DOHH2 (cell line): Measurements from ENCODE around the gene MLH3.

Experiments used
- H3F3A ChIP-seq: fragments of 200-600 bp; sonication (generic), shearing (Covaris generic); 2 replicates; pipeline ENCODE4 v1.6.0; 2016; ENCODE audit warnings: antibody characterized with exemption, mild to moderate bottlenecking; ENCODE audit not compliant: control insufficient read depth, insufficient read depth
- H3K27ac ChIP-seq: fragments of 200-600 bp; sonication (generic); 2 replicates; pipeline ENCODE4 v1.5.1; 2014; ENCODE audit warnings: low read depth, mild to moderate bottlenecking, low read length, moderate library complexity
- H3K27me3 ChIP-seq: fragments of 200-600 bp; sonication (generic); 2 replicates; pipeline ENCODE4 v1.6.1; 2014; ENCODE audit warnings: mild to moderate bottlenecking, low read length, mixed read lengths; ENCODE audit not compliant: control insufficient read depth
- H3K36me3 ChIP-seq: fragments of 200-600 bp; sonication (generic); 2 replicates; pipeline ENCODE4 v1.6.1; 2014; ENCODE audit warnings: mild to moderate bottlenecking, low read length, moderate library complexity, mixed read lengths; ENCODE audit not compliant: control insufficient read depth
- H3K4me1 ChIP-seq: fragments of 200-600 bp; sonication (generic); 2 replicates; pipeline ENCODE4 v1.6.1; 2014; ENCODE audit warnings: mild to moderate bottlenecking, low read length, mixed read lengths; ENCODE audit not compliant: control insufficient read depth
- H3K4me2 ChIP-seq: fragments of 200-600 bp; sonication (generic); 2 replicates; pipeline ENCODE4 v1.6.0; 2014; ENCODE audit warnings: mild to moderate bottlenecking, low read length, moderate library complexity
- H3K4me3 ChIP-seq: fragments of 200-600 bp; sonication (generic); 2 replicates; pipeline ENCODE4 v1.5.1; 2014; ENCODE audit warnings: mild to moderate bottlenecking, low read length, mixed read lengths
- H3K79me2 ChIP-seq: fragments of 200-600 bp; sonication (generic); 2 replicates; pipeline ENCODE4 v1.6.1; 2014; ENCODE audit warnings: mild to moderate bottlenecking, low read length, mixed read lengths; ENCODE audit not compliant: control insufficient read depth
- H3K9me2 ChIP-seq: fragments of 200-600 bp; sonication (generic); replicated peaks from 2 replicates; pipeline ENCODE4 v1.6.1; 2014; ENCODE audit warnings: mild to moderate bottlenecking, low read length, mixed read lengths; ENCODE audit not compliant: control insufficient read depth
- H3K9me3 ChIP-seq: fragments of 200-600 bp; sonication (generic); 2 replicates; pipeline ENCODE4 v1.6.1; 2014; ENCODE audit warnings: antibody characterized with exemption, low read length, mixed read lengths; ENCODE audit not compliant: control insufficient read depth, insufficient read depth
- H4K20me1 ChIP-seq: fragments of 200-600 bp; sonication (generic); 2 replicates; pipeline ENCODE4 v1.6.0; 2014; ENCODE audit warnings: low read depth, mild to moderate bottlenecking, antibody characterized with exemption, low read length, moderate library complexity; ENCODE audit not compliant: control insufficient read depth, insufficient read depth
- EZH2phosphoT487 ChIP-seq: fragments of 200-600 bp; sonication (generic); IDR thresholded peaks from 2 replicates; pipeline ENCODE4 v1.6.1; 2017; ENCODE audit warnings: borderline replicate concordance, mild to moderate bottlenecking, antibody characterized with exemption, low read length, moderate library complexity, mixed read lengths
- TF ChIP-seq, protein P1 (sequence below): fragments of 200-600 bp; sonication (generic); IDR thresholded peaks from one replicate; pipeline ENCODE4 v1.5.1; 2014; ENCODE audit warnings: antibody characterized with exemption, mild to moderate bottlenecking, low read depth, low read length; ENCODE audit not compliant: poor library complexity, severe bottlenecking

Gene MLH3

DNA sequence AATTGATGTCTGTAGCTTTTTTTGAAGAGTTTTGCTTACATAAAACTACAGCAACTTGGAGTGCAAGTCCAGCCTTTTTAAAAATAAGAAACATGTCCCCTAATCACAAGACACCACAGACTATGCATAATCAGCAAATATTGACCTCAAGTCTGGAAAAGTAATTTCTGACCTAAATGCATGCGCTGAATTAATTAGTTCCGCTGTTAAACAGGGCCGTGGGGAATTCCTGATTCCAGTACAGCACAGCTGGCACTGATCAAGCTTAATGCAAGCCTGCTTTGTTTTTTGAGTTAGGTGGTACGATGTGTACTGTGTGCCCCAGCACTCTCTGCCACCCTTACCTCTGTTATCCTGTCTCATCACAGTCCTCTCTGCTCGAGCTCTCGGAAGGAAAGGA, 9.2 kb downstream of the MLH3 start:
- H3F3A ChIP-seq, result peaks cover 4% of the 10 kb centered on the region; the same call in 1 of the 2 replicates
- H4K20me1 ChIP-seq, result no peaks in the 10 kb centered on the region
- no peak overlapping the region for H3K4me3 ChIP-seq
- H3K36me3 ChIP-seq, result peaks cover 40% of the 10 kb centered on the region
- H3K4me2 ChIP-seq, result no peak overlapping the region
- H3K9me3 ChIP-seq, result no peaks in the 10 kb centered on the region
- TF ChIP-seq, protein P1, sequence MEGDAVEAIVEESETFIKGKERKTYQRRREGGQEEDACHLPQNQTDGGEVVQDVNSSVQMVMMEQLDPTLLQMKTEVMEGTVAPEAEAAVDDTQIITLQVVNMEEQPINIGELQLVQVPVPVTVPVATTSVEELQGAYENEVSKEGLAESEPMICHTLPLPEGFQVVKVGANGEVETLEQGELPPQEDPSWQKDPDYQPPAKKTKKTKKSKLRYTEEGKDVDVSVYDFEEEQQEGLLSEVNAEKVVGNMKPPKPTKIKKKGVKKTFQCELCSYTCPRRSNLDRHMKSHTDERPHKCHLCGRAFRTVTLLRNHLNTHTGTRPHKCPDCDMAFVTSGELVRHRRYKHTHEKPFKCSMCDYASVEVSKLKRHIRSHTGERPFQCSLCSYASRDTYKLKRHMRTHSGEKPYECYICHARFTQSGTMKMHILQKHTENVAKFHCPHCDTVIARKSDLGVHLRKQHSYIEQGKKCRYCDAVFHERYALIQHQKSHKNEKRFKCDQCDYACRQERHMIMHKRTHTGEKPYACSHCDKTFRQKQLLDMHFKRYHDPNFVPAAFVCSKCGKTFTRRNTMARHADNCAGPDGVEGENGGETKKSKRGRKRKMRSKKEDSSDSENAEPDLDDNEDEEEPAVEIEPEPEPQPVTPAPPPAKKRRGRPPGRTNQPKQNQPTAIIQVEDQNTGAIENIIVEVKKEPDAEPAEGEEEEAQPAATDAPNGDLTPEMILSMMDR, result no peak
- TF ChIP-seq EZH2phosphoT487, result no peak
- H3K27ac ChIP-seq, result no peak overlapping the region
- H3K9me2 ChIP-seq, result no peaks in the 10 kb centered on the region
- no peaks in the 10 kb centered on the region for H3K4me1 ChIP-seq
- H3K27me3 ChIP-seq, result no peaks in the 10 kb centered on the region
- H3K79me2 ChIP-seq, result peaks cover 30% of the 10 kb centered on the region

DNA sequence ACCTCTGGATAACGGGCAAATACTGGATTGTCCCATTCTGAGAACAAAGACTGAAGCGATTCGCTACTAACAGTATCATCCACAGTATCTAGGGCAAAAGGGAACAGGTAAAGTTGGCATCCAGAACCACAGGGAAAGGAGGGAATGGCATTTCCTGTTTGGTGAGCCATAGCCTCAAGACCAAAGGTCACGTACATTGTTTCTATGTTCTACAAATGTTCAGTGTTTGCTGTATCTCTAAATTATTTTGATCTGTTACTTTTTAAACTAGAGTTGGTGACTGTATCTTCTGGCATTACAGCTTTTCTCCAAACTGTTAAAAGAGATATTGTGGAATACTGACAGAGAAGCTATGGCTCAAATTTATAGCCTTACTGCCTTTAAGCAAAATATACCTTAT, 9.7 kb downstream of the MLH3 start:
- H3K4me2 ChIP-seq, result no peak overlapping the region

DNA sequence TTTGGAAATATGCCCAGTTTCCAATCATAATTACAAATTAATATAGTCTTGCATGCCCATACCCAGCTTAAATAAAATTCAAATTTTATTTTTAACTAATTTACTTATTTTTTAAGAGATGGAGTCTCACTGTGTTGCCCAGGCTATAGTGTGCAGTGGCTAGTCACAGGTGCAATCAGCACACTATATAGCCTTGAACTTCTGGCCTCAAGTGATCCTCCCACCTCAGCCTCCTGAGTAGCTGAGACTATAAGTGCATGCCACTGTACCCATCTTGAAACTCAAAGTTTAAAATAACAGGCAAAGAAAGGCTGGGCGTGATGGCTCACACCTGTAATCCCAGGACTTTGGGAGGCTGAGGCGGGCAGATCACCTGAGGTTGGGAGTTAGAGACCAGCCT, 10.3 kb downstream of the MLH3 start:
- no peak overlapping the region for H3K4me3 ChIP-seq
- no peak overlapping the region for H3K27ac ChIP-seq
- H3K79me2 ChIP-seq, result peaks cover 20% of the 10 kb centered on the region
- peaks cover 37% of the 10 kb centered on the region for H3K36me3 ChIP-seq
- H4K20me1 ChIP-seq, result no peaks in the 10 kb centered on the region
- H3K9me3 ChIP-seq, result no peaks in the 10 kb centered on the region
- no peak overlapping the region for H3K4me2 ChIP-seq
- H3F3A ChIP-seq, result peaks cover 4% of the 10 kb centered on the region; the same call in 1 of the 2 replicates
- H3K4me1 ChIP-seq, result no peaks in the 10 kb centered on the region
- no peaks in the 10 kb centered on the region for H3K27me3 ChIP-seq
- H3K9me2 ChIP-seq, result no peaks in the 10 kb centered on the region
- TF ChIP-seq EZH2phosphoT487, result no peak
- TF ChIP-seq, protein P1, result no peak

More for the DNA sequence above, 9.7 kb downstream of the MLH3 start:
- peaks cover 26% of the 10 kb centered on the region for H3K79me2 ChIP-seq
- TF ChIP-seq, protein P1, result no peak
- no peak for TF ChIP-seq EZH2phosphoT487
- no peaks in the 10 kb centered on the region for H3K9me3 ChIP-seq
- peaks cover 4% of the 10 kb centered on the region; the same call in 1 of the 2 replicates for H3F3A ChIP-seq
- H3K4me1 ChIP-seq, result no peaks in the 10 kb centered on the region
- H3K4me3 ChIP-seq, result no peak overlapping the region
- no peaks in the 10 kb centered on the region for H3K9me2 ChIP-seq
- peaks cover 41% of the 10 kb centered on the region for H3K36me3 ChIP-seq
- H4K20me1 ChIP-seq, result no peaks in the 10 kb centered on the region
- no peak overlapping the region for H3K27ac ChIP-seq
- H3K27me3 ChIP-seq, result no peaks in the 10 kb centered on the region
